DLD1 (cell line): ENCODE data around the gene ADARB1.

Experiments used
- in situ Hi-C: cut with HindIII; loops from 2 replicates; pipeline ENCODE4 v1.10.0; 2017; ENCODE audit warnings: low sequenced_read_pairs

The ADARB1 gene

DNA sequence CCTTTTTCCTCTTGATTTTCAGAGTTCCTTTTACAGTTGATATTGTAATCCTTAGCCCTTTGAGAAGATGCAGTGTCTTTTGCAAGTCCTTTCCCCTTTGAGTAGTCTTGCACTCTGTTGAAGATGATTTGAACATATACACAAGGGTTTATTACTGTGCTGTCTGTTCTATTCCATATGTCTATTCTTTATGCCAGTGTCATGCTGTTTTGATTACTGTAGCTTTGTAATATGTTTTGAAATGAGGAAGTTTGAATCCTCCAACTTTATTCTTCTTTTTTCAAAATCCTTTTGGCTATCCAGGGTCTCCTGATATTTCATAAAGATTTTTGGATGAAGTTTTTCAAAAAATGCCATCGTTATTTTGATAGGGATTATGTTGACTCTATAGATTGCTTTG lies 112.3 kb downstream of the ADARB1 start:
- in situ Hi-C loops = no loop called here

DNA sequence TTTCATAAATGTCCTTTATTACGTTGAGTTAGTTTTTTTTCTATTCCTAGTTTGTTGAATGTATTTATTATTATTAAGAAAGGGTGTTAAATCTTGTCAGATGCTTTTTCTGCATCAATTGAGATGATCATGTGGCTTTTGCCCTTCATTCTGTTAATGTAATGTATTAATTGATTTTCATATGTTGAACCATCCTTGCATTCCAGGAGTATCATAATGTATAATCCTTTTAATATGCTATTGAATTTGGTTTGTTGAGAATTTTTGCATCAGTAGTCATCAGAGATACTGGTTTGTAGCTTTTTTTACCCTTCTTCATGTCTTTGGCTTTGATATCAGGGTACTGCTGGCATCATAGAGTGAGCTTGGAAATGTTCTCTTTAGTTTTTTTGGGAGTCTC lies 113.3 kb downstream of the ADARB1 start:
- in situ Hi-C loops = no loop called here

- in situ Hi-C loops = no loop called here
These were observed 115.6 kb downstream of the ADARB1 start for GRCh38 chr21:45190013-45190412.

- in situ Hi-C loops = no loop called here
These were observed 118.0 kb downstream of the ADARB1 start for GRCh38 chr21:45192332-45192731.

DNA sequence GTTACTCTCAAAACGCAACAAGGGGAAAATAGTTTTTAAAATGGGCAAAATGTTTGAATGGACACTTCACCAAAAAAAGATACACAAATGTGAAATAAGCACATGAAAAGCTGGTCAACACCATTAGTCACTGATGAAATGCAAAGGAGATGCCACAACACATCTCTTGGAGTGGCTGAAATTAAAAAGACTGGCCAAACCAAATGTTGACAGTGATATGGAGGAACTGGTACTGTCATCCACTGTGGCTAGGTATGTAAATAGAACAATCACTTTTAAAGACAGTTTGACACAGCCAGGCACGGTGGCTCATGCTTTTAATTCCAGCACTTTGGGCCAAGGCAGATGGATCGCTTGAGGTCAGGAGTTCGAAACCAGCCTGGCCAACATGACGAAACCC lies 122.2 kb downstream of the ADARB1 start:
- in situ Hi-C loops = no loop called here

DNA sequence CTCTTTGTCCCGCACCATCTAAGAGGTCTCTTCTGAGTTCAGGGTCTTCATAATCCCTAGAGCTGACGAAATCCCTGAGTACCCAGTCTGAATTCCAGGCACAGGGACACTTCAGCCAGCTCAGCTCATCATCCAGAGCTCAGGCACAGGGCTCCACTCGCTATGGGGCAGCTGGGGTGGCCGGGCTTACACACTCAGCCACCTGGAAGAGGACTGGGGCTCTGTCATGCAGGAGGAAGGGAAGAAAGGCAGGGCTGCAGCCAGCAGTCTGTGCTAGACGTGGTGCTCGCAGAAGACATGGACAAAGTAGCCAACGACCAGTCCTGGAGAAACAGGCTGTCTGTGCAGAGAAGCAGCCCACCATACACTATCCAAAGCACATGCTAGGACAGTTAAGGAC lies 124.8 kb downstream of the ADARB1 start:
- in situ Hi-C loops = no loop called here

DNA sequence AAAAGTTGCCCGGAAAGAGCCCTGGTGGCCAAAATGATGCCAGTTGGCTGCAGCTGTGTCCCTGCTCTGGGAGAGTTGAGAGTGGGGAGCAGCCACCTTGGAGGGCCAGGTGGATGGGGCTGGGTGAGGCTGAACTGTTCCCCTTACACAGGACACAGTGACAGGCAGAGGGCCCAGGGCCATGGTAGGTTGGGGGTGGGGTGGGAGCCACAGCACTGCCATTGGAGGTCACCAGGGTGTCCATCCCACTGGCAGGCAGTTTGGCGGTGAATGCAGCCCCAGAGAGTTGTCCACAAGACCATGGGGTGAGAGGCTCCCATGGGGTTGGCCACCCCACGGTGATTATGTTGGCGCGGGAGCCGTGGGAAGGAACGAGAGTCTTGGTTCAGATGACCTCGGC lies 125.7 kb downstream of the ADARB1 start:
- in situ Hi-C loops = loop anchor here (25.0 kb wide), 1 partner anchor 137 kb away; no protein-coding TSS in a partner anchor

DNA sequence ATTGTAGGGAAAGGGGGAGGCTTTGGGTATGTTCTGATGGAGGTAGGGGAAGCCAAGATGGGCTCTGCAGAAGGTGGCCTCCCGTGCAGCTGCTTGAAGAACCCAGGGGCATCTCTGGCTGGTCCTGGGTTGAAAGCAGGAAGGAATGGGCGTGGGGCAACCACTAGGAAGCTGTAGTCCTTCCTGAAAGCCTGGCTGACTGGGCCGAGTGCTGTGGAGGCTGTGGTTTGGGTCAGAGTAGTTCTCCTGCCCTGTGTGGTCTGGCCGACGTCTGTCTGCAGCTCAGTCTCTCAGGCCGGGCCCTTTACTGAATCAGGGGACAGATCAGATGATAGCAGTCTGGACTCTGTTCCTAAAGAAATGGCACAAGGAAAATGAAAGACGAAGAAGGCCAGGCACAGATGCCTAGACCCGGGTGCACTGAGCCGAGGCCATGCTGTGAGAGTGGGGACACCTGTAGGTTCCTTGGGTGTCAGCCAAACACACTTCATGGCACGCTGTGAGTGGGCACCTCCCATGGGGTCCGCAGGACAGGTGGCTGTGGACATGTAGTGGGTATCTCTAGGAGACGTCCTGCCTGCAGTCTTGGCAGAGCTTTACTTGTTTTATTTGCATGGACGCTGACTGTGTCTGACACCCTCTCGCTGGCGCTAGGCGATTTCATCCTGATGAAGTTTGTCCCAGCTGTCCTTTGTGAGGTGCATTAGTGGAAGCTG lies 126.4 kb downstream of the ADARB1 start:
- in situ Hi-C loops = loop anchor here (25.0 kb wide), 1 partner anchor 137 kb away; no protein-coding TSS in a partner anchor

GRCh38 chr21:45202344-45202743 lies 128.0 kb downstream of the ADARB1 start:
- in situ Hi-C loops = loop anchor here (25.0 kb wide), 1 partner anchor 135 kb away; no protein-coding TSS in a partner anchor

- in situ Hi-C loops = loop anchor here (25.0 kb wide), 1 partner anchor 134 kb away; no protein-coding TSS in a partner anchor
These were observed 128.5 kb downstream of the ADARB1 start for GRCh38 chr21:45202889-45203288.

DNA sequence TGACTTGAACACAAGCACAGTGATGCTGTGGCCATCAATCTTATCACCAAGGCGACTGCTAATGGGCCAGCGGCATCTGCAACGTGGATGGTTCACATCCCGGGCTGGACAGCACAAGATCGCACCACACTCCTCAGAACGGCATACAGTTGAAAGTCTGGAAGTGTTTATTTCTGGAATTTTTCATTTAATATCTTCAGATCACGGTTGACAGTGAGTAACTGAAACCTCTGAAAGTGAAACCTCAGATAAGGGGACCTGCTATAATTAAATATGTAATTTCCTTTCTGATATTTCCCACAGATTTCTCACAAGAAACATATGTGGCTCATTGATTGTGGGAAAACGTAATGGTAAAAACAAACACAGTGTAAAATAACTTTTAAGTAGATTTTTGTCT lies 129.6 kb downstream of the ADARB1 start:
- in situ Hi-C loops = loop anchor here (25.0 kb wide), 1 partner anchor 133 kb away; no protein-coding TSS in a partner anchor

- in situ Hi-C loops = loop anchor here (25.0 kb wide), 1 partner anchor 133 kb away; no protein-coding TSS in a partner anchor
These were observed 130.0 kb downstream of the ADARB1 start for GRCh38 chr21:45204395-45204794.

- in situ Hi-C loops = loop anchor here (25.0 kb wide), 1 partner anchor 129 kb away; no protein-coding TSS in a partner anchor
These were observed 133.7 kb downstream of the ADARB1 start for GRCh38 chr21:45207839-45208626.

GRCh38 chr21:45208627-45208951 lies 134.2 kb downstream of the ADARB1 start:
- in situ Hi-C loops = loop anchor here (25.0 kb wide), 1 partner anchor 129 kb away; no protein-coding TSS in a partner anchor

DNA sequence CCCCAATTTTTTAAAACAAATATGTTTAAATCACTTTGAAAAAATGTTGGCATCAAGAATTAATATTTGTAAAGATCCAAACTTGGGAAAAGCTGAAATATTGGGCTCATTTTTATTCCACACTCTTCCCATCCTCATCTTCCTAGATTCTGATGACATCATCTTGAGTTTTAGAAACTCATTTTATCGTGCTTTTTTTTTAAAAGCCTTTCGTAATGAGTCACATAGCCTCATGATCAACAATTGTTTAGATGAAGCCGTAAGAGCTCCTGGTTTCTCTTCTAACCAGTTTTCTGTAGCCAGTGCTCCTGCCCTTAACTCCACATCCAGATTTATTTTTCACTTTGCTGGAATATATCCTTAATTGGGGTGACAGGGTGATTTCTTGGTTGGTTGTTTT lies 134.7 kb downstream of the ADARB1 start:
- in situ Hi-C loops = loop anchor here (25.0 kb wide), 1 partner anchor 128 kb away; no protein-coding TSS in a partner anchor

DNA sequence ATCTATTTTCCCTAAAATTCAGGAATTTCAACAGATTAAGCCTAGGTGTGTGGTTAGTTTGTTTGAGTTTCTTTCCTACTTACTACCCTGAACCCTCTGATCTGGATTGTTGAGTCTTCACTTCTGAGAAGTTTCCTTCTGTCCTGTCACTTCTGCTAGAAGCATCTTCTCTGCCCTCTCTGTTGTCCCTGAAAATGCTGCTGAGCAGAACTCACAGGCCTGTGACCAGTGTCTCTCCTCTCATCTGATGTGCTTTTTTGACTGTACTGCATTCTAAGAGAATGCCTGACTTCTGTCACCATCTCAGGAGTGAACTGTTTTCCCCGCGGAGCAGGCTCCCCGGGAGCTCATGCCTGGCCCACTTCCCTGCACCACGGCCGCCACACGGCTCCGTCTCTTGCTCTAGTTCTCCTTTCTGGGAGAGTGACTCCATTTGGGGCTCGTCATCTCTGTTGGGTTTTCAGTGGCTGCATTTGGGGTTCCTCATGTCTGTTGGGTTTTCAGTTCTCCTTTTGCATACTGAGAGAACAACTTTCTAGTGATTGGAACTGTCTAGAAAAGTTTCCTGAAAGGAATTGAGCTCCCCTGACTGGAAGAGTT lies 135.4 kb downstream of the ADARB1 start:
- in situ Hi-C loops = loop anchor here (25.0 kb wide), 1 partner anchor 128 kb away; no protein-coding TSS in a partner anchor

- in situ Hi-C loops = loop anchor here (25.0 kb wide), 1 partner anchor 127 kb away; no protein-coding TSS in a partner anchor
These were observed 136.1 kb downstream of the ADARB1 start for GRCh38 chr21:45210461-45210983.

GRCh38 chr21:45211661-45212060 lies 137.3 kb downstream of the ADARB1 start:
- in situ Hi-C loops = loop anchor here (25.0 kb wide), 1 partner anchor 126 kb away; no protein-coding TSS in a partner anchor

DNA sequence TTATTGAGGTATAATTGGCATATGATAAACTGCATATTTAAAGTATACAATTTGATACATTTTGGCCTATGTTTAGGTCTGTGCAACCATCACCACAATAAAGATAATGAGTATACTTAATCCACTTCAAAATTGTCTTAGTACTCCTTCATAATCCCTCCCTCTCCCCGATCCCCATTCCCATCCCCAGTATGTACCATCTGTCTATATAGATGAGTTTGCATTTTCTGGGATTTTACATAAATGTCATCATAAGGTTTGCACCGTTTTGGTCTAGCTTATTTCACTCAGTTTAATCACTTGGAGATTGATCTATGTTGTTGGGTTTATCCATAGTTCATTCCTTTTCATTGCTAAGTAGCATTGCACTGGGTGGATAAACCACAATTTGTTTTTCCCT lies 139.0 kb downstream of the ADARB1 start:
- in situ Hi-C loops = loop anchor here (25.0 kb wide), 1 partner anchor 124 kb away; no protein-coding TSS in a partner anchor

- in situ Hi-C loops = loop anchor here (25.0 kb wide), 1 partner anchor 122 kb away; no protein-coding TSS in a partner anchor
These were observed 140.8 kb downstream of the ADARB1 start for GRCh38 chr21:45215213-45215612.

- in situ Hi-C loops = loop anchor here (25.0 kb wide), 1 partner anchor 120 kb away; no protein-coding TSS in a partner anchor
These were observed 142.6 kb downstream of the ADARB1 start for GRCh38 chr21:45217010-45217409.
